SK-N-SH treated with all-trans-retinoic acid at 6 μM for 48 hours (cell line): ENCODE data around the gene GRB2.
A peak's percentile ranks its signal among the peaks of the same experiment; 100 is the strongest.

ENCODE experiments used
- ATAC-seq: fragments of 200-7000 bp; cut with Tn5 transposase; 3 replicates; pipeline ENCODE4 v1.9.1; 2020; ENCODE audit warnings: mild to moderate bottlenecking, moderate library complexity
- ARNTL ChIP-seq: fragments of 450-650 bp; formaldehyde crosslinking; IDR thresholded peaks from 2 replicates; pipeline ENCODE4 v1.5.0; 2020; ENCODE audit warnings: low read depth, mild to moderate bottlenecking, moderate library complexity, borderline replicate concordance
- CREB5 ChIP-seq: fragments of 250-450 bp; sonication (Bioruptor Pico); IDR thresholded peaks from 2 replicates; pipeline ENCODE4 v1.5.1; 2020; ENCODE audit warnings: low read depth, mild to moderate bottlenecking, moderate library complexity
- CSDC2 ChIP-seq: fragments of 250-450 bp; sonication (Bioruptor Pico); IDR thresholded peaks from 2 replicates; pipeline ENCODE4 v1.5.0; 2020; ENCODE audit warnings: mild to moderate bottlenecking, moderate library complexity
- CSRNP3 ChIP-seq: fragments of 250-450 bp; sonication (Bioruptor Pico); IDR thresholded peaks from 2 replicates; pipeline ENCODE4 v1.5.1; 2021; ENCODE audit warnings: mild to moderate bottlenecking, moderate library complexity
- GLIS3 ChIP-seq: fragments of 250-450 bp; sonication (Bioruptor Pico); IDR thresholded peaks from 2 replicates; pipeline ENCODE4 v1.5.0; 2020; ENCODE audit warnings: mild to moderate bottlenecking, moderate library complexity
- ISL1 ChIP-seq: fragments of 250-450 bp; sonication (Bioruptor Pico); IDR thresholded peaks from 2 replicates; pipeline ENCODE4 v2.1.2; 2022; ENCODE audit warnings: mild to moderate bottlenecking, moderate library complexity
- PPARA ChIP-seq: fragments of 250-450 bp; sonication (Bioruptor Pico); IDR thresholded peaks from 2 replicates; pipeline ENCODE4 v1.5.0; 2020; ENCODE audit warnings: mild to moderate bottlenecking, borderline replicate concordance
- RARB ChIP-seq: fragments of 250-450 bp; sonication (Bioruptor Pico); IDR thresholded peaks from 2 replicates; pipeline ENCODE4 v1.8.0; 2021; ENCODE audit warnings: mild to moderate bottlenecking, moderate library complexity
- SNAI2 ChIP-seq: fragments of 250-450 bp; sonication (Bioruptor Pico); IDR thresholded peaks from 2 replicates; pipeline ENCODE4 v1.5.0; 2020; ENCODE audit warnings: mild to moderate bottlenecking, moderate library complexity
- TCF4 ChIP-seq: fragments of 250-450 bp; sonication (Bioruptor Pico); IDR thresholded peaks from 2 replicates; pipeline ENCODE4 v1.8.0; 2021; ENCODE audit warnings: mild to moderate bottlenecking, moderate library complexity, borderline replicate concordance
- TOX ChIP-seq: fragments of 250-450 bp; sonication (Bioruptor Pico); IDR thresholded peaks from 2 replicates; pipeline ENCODE4 v1.8.0; 2021; ENCODE audit warnings: mild to moderate bottlenecking, moderate library complexity, borderline replicate concordance
- ZC3H10 ChIP-seq: fragments of 250-450 bp; sonication (Bioruptor Pico); IDR thresholded peaks from 2 replicates; pipeline ENCODE4 v1.5.1; 2021; ENCODE audit warnings: mild to moderate bottlenecking, moderate library complexity
- ZFP3 ChIP-seq: fragments of 250-450 bp; sonication (Bioruptor Pico); IDR thresholded peaks from 2 replicates; pipeline ENCODE4 v1.5.0; 2020; ENCODE audit warnings: mild to moderate bottlenecking, moderate library complexity
- ZFP30 ChIP-seq: fragments of 450-650 bp; formaldehyde crosslinking; IDR thresholded peaks from 2 replicates; pipeline ENCODE4 v1.5.0; 2022; ENCODE audit warnings: mild to moderate bottlenecking, moderate library complexity
- ZNF565 ChIP-seq: fragments of 450-650 bp; formaldehyde crosslinking; conservative IDR thresholded peaks from 2 replicates; pipeline ENCODE4 v1.5.0; 2020; ENCODE audit warnings: low read depth, mild to moderate bottlenecking, moderate library complexity
- ZNF8 ChIP-seq: fragments of 450-650 bp; formaldehyde crosslinking; IDR thresholded peaks from 2 replicates; pipeline ENCODE4 v1.5.0; 2020; ENCODE audit warnings: mild to moderate bottlenecking, moderate library complexity
- TF ChIP-seq, protein P1 (sequence below): fragments of 250-450 bp; sonication (Bioruptor Pico); IDR thresholded peaks from 2 replicates; pipeline ENCODE4 v1.8.0; 2020; ENCODE audit warnings: mild to moderate bottlenecking, moderate library complexity, borderline replicate concordance
- TF ChIP-seq, protein P2 (sequence below): fragments of 250-450 bp; sonication (Bioruptor Pico); IDR thresholded peaks from 2 replicates; pipeline ENCODE4 v1.8.0; 2021; ENCODE audit warnings: low read depth, mild to moderate bottlenecking, moderate library complexity, borderline replicate concordance

Gene GRB2

DNA sequence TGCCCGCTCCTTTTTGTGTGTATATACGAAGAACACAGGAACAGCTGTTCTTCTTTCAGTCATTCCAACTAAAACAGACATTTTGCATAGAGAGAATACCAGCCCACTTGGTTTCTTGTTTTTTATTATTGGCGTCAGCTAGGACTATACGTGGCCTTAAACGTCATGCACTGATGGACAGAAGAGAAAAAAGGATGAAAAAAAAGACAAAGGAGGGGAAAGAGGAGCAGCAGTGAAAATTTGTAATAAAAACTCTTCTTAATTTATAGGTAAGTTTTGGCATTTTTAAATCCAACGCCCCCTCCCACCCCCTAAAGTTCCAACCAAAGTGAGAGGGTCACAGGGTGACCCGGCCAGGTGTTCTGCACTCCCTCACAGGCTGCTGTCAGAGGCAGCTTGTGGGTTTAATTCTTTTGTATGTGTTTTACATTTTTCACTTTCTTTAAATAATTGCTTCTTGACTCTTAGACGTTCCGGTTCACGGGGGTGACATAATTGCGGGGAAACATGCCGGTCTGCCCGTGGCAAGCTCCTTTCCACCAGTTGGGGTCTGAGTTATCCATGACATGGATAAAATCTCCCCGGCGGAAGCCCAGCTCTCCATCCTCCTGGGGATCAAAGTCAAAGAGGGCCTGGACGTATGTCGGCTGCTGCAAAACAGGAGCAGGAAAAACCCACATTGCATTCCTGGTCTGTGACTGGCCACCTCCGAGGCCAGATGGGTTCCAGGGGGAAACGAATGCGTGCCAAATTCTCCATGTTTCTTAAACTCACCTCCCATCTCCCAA, 85.4 kb downstream of the GRB2 start:
- no peak for TF ChIP-seq TOX
- TF ChIP-seq GLIS3 (CRISPR knock-in tag): no peak
- no peak for TF ChIP-seq ZNF8
- TF ChIP-seq, protein P1, sequence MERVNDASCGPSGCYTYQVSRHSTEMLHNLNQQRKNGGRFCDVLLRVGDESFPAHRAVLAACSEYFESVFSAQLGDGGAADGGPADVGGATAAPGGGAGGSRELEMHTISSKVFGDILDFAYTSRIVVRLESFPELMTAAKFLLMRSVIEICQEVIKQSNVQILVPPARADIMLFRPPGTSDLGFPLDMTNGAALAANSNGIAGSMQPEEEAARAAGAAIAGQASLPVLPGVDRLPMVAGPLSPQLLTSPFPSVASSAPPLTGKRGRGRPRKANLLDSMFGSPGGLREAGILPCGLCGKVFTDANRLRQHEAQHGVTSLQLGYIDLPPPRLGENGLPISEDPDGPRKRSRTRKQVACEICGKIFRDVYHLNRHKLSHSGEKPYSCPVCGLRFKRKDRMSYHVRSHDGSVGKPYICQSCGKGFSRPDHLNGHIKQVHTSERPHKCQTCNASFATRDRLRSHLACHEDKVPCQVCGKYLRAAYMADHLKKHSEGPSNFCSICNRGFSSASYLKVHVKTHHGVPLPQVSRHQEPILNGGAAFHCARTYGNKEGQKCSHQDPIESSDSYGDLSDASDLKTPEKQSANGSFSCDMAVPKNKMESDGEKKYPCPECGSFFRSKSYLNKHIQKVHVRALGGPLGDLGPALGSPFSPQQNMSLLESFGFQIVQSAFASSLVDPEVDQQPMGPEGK (CRISPR knock-in tag): no peak
- no peak for TF ChIP-seq TCF4 (CRISPR knock-in tag)
- no peak for TF ChIP-seq ZNF565 (CRISPR knock-in tag)
- TF ChIP-seq ZC3H10 (CRISPR knock-in tag): no peak
- no peak for TF ChIP-seq CSRNP3 (CRISPR knock-in tag)
- no peak for TF ChIP-seq CSDC2
- ATAC-seq: peak; percentile 55

GRCh38 chr17:75318615-75319222, 86.8 kb downstream of the GRB2 start:
- no peak for ATAC-seq
- TF ChIP-seq ZC3H10 (CRISPR knock-in tag) (no peak), ZNF565 (CRISPR knock-in tag) (no peak), SNAI2 (CRISPR knock-in tag) (no peak), GLIS3 (CRISPR knock-in tag) (no peak), CREB5 (no peak), ZFP30 (CRISPR knock-in tag) (no peak), TCF4 (CRISPR knock-in tag) (no peak), PPARA (CRISPR knock-in tag) (no peak), ZNF8 (no peak), CSDC2 (no peak), ZFP3 (CRISPR knock-in tag) (no peak), TOX (no peak), RARB (CRISPR knock-in tag) (no peak), CSRNP3 (CRISPR knock-in tag) (no peak), ISL1 (CRISPR knock-in tag) (no peak)
- TF ChIP-seq, protein P2, sequence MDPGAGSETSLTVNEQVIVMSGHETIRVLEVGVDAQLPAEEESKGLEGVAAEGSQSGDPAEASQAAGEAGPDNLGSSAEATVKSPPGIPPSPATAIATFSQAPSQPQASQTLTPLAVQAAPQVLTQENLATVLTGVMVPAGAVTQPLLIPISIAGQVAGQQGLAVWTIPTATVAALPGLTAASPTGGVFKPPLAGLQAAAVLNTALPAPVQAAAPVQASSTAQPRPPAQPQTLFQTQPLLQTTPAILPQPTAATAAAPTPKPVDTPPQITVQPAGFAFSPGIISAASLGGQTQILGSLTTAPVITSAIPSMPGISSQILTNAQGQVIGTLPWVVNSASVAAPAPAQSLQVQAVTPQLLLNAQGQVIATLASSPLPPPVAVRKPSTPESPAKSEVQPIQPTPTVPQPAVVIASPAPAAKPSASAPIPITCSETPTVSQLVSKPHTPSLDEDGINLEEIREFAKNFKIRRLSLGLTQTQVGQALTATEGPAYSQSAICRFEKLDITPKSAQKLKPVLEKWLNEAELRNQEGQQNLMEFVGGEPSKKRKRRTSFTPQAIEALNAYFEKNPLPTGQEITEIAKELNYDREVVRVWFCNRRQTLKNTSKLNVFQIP (CRISPR knock-in tag): no peak

- TF ChIP-seq ZNF565 (CRISPR knock-in tag) (no peak), SNAI2 (CRISPR knock-in tag) (no peak), ZC3H10 (CRISPR knock-in tag) (no peak), ARNTL (CRISPR knock-in tag) (no peak), TOX (no peak)
- ATAC-seq: no peak
Measured at GRCh38 chr17:75318211-75318610, 87.3 kb downstream of the GRB2 start.

DNA sequence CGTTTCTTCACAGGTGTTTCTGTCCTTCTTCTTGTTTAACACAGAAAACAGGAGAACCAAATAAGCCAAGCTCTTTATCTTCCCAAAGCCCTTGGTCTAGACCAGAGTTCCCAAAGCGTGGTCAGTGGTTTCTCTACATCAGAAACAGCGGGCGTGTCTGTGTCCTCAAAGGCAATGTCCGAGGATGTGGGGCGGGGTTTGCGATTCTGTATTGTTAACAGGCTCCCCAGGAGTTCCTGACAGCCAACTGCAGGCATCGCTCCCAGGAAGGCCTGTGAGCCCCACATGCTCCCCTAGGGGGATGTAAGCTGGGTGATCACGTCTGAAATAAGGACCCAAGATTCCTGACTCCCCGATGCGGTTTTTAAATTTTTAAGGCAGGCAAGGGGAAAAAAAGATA, 87.8 kb downstream of the GRB2 start:
- TF ChIP-seq TCF4 (CRISPR knock-in tag): no peak
- TF ChIP-seq, protein P2 (CRISPR knock-in tag): no peak
- no peak for TF ChIP-seq ZNF8
- ATAC-seq: no peak
